Gastrocnemius medialis (tissue), 4 donors: ENCODE data around the gene UNC13B.

Experiments used
- POLR2A ChIP-seq, 2 donors: fragments of 450-650 bp; IDR thresholded peaks; one replicate each; pipeline ENCODE4 v1.6.1; 2017; ENCODE audit warnings: antibody characterized with exemption in 2 of 2, mild to moderate bottlenecking in 2 of 2, moderate library complexity in 2 of 2
- TF ChIP-seq, protein P1 (sequence below), 5 experiments: fragments of 450-650 bp in 3 of 5; fragments of 200-600 bp in 2 of 5; sonication (generic) in 2 of 5; IDR thresholded peaks in 4 of 5; conservative IDR thresholded peaks in 1 of 5; 1 replicate in 4 of 5; 2 replicates in 1 of 5; pipeline ENCODE4 v1.5.1; 2016 to 2019; ENCODE audit warnings: antibody characterized with exemption in 5 of 5, mild to moderate bottlenecking in 3 of 5, moderate library complexity in 3 of 5

DNA sequence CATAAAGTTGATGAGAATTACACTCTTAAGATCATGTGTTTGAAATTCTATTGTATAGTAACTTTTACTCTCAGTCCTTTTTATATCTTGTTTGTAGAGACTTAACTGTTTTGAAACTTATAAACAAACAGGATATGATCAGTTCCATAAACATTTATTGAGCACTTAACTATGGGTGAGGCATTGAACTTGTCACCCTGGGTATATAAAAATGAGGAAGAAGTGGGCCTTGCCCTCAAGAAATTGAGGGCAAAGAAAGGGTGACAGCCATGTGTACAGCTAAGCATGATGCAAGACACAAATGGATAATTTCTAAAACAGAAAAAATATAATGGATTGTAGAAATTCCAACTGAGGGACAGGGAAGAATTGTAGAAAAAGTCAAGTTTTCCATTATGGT is 15.7 kb downstream of the UNC13B start:
- TF ChIP-seq, protein P1, sequence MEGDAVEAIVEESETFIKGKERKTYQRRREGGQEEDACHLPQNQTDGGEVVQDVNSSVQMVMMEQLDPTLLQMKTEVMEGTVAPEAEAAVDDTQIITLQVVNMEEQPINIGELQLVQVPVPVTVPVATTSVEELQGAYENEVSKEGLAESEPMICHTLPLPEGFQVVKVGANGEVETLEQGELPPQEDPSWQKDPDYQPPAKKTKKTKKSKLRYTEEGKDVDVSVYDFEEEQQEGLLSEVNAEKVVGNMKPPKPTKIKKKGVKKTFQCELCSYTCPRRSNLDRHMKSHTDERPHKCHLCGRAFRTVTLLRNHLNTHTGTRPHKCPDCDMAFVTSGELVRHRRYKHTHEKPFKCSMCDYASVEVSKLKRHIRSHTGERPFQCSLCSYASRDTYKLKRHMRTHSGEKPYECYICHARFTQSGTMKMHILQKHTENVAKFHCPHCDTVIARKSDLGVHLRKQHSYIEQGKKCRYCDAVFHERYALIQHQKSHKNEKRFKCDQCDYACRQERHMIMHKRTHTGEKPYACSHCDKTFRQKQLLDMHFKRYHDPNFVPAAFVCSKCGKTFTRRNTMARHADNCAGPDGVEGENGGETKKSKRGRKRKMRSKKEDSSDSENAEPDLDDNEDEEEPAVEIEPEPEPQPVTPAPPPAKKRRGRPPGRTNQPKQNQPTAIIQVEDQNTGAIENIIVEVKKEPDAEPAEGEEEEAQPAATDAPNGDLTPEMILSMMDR (IDR thresholded peaks at IDR 0.05 in 4 of 5, conservative IDR thresholded peaks at IDR 0.05 in 1 of 5), result no peak
- TF ChIP-seq POLR2A (IDR thresholded peaks at IDR 0.05), result no peak
